GM18505 (cell line): ENCODE measurements around the gene SORL1-AS1.

Experiments used
- ATAC-seq: cut with Tn5 transposase; IDR thresholded peaks from one replicate; pipeline ENCODE4 v1.9.1; 2021; ENCODE audit not compliant: unreplicated experiment
- POLR2A ChIP-seq: IDR thresholded peaks from 4 replicates; pipeline ENCODE4 v1.6.1; 2011; ENCODE audit warnings: borderline replicate concordance; ENCODE audit not compliant: insufficient read depth, insufficient read length; ENCODE audit errors: extremely low read depth

SORL1-AS1 gene

GRCh38 chr11:121452609-121453150, at the start of gene SORL1-AS1:
Gene SORL1-AS1, minus strand, starts transcription at chr11:121452967.
- peak; percentile 51 for TF ChIP-seq POLR2A
- no peak for ATAC-seq

- TF ChIP-seq POLR2A = no peak
- ATAC-seq = no peak
Observed at GRCh38 chr11:121500717-121501116, 48.0 kb upstream of the SORL1-AS1 start.

GRCh38 chr11:121500275-121500674, 47.5 kb upstream of the SORL1-AS1 start:
- TF ChIP-seq POLR2A = no peak
- ATAC-seq = no peak

- no peak for TF ChIP-seq POLR2A
- no peak for ATAC-seq
Observed at GRCh38 chr11:121499405-121499804, 46.6 kb upstream of the SORL1-AS1 start.

GRCh38 chr11:121497176-121497998, 44.6 kb upstream of the SORL1-AS1 start:
- no peak for ATAC-seq

GRCh38 chr11:121494355-121495099, 41.8 kb upstream of the SORL1-AS1 start:
- TF ChIP-seq POLR2A = no peak
- peak; percentile 59 for ATAC-seq

More at GRCh38 chr11:121497176-121497998, 44.6 kb upstream of the SORL1-AS1 start:
- no peak for TF ChIP-seq POLR2A

- ATAC-seq = no peak
Observed at GRCh38 chr11:121489823-121490222, 37.1 kb upstream of the SORL1-AS1 start.

GRCh38 chr11:121488641-121489040, 35.9 kb upstream of the SORL1-AS1 start:
- no peak for ATAC-seq
- no peak for TF ChIP-seq POLR2A

More at GRCh38 chr11:121489823-121490222, 37.1 kb upstream of the SORL1-AS1 start:
- TF ChIP-seq POLR2A = no peak

GRCh38 chr11:121488170-121488569, 35.4 kb upstream of the SORL1-AS1 start:
- no peak for ATAC-seq
- no peak for TF ChIP-seq POLR2A

GRCh38 chr11:121487191-121487590, 34.4 kb upstream of the SORL1-AS1 start:
- ATAC-seq = no peak
- no peak for TF ChIP-seq POLR2A

- ATAC-seq = no peak
- no peak for TF ChIP-seq POLR2A
Observed at GRCh38 chr11:121486054-121486453, 33.3 kb upstream of the SORL1-AS1 start.

GRCh38 chr11:121485216-121485615, 32.4 kb upstream of the SORL1-AS1 start:
- ATAC-seq = no peak
- TF ChIP-seq POLR2A = no peak

GRCh38 chr11:121483805-121484480, 31.2 kb upstream of the SORL1-AS1 start:
- ATAC-seq = no peak
- TF ChIP-seq POLR2A = no peak

GRCh38 chr11:121482231-121483129, 29.7 kb upstream of the SORL1-AS1 start:
- TF ChIP-seq POLR2A = peak; percentile 48
- ATAC-seq = peak; percentile 85
